ENCODE data around the gene SERTM2. TPM values are rescaled to one million over a fixed set of nuclear protein-coding genes. Genes with fewer than 3 reads are reported as not detected.

Gene SERTM2
- total RNA-seq (2021), result 0.18 to 0.41 TPM (median 0.37 TPM) in 3 replicates
- percentile 35 among the genes with signal in this experiment for Bru-seq, nascent RNA
- long read RNA-seq, experiment 1, result 0 reads
- long read RNA-seq, experiment 2, result 0 reads
- long read RNA-seq, experiment 3, result 0 reads

- ChIA-PET CTCF (interaction anchor here (1.0 kb wide), 1 partner anchor 63 kb away, joined by 5 read pairs; no protein-coding TSS in a partner anchor), POLR2A (no interaction called here)
- H3K27ac Mint-ChIP-seq, result peak within 1 kb of the TSS; percentile 52
- no peaks in the 10 kb centered on the region for H3K36me3 Mint-ChIP-seq
- peak within 1 kb of the TSS; percentile 20 for H3K4me3 Mint-ChIP-seq
- DNase-seq (ENCODE audit: low spot score) (peak; percentile 9), ATAC-seq (peak; percentile 94)
- TF ChIP-seq ZNF425 (CRISPR knock-in tag; conservative IDR thresholded peaks at IDR 0.05) (no peak), ZNF281 (CRISPR knock-in tag; IDR thresholded peaks at IDR 0.05) (no peak), TEAD4 (CRISPR knock-in tag; IDR thresholded peaks at IDR 0.05) (no peak), CREM (CRISPR knock-in tag; IDR thresholded peaks at IDR 0.05) (no peak), AR (CRISPR knock-in tag; IDR thresholded peaks at IDR 0.05) (no peak), MXD4 (CRISPR knock-in tag; IDR thresholded peaks at IDR 0.05; ENCODE audit: borderline replicate concordance) (no peak), FOXJ3 (CRISPR knock-in tag; IDR thresholded peaks at IDR 0.05; ENCODE audit: borderline replicate concordance) (no peak)
- H3K9me3 Mint-ChIP-seq, result no peaks in the 10 kb centered on the region; the same call in 1 of the 2 replicates
- H3K27me3 Mint-ChIP-seq (ENCODE audit: low read depth), result peaks cover 6% of the 10 kb centered on the region; the same call in 1 of the 2 replicates
- H3K4me1 Mint-ChIP-seq, result peaks cover 33% of the 10 kb centered on the region
Measured at GRCh38 chrX:111511477-111511876, at the start of gene SERTM2. Gene SERTM2, plus strand, starts transcription at chrX:111511645. Its CDS starts 7,213 bp downstream, at chrX:111518858.

- DNase-seq (ENCODE audit: low spot score) (no peak), ATAC-seq (peak; percentile 90)
- Mint-ChIP-seq H3K4me1 (peaks cover 24% of the 10 kb centered on the region), H3K36me3 (peaks cover 11% of the 10 kb centered on the region), H3K9me3 (peaks cover 14% of the 10 kb centered on the region), H3K27me3 (ENCODE audit: low read depth) (no peaks in the 10 kb centered on the region; the same call in none of the 2 replicates), H3K4me3 (peak overlapping the region; percentile 36; the same call in 1 of the 2 replicates), H3K27ac (peak overlapping the region; percentile 97)
- ChIA-PET CTCF (interaction anchor here (0.7 kb wide), 2 partner anchors 18 to 21 kb away, joined by 3 read pairs; no protein-coding TSS in a partner anchor), POLR2A (interaction anchor here (0.9 kb wide), 1 partner anchor 216 kb away, joined by 3 read pairs; no protein-coding TSS in a partner anchor)
- TF ChIP-seq FOXP1 (CRISPR knock-in tag; IDR thresholded peaks at IDR 0.05; ENCODE audit: borderline replicate concordance), result no peak
- no peak for TF ChIP-seq EMX1 (CRISPR knock-in tag; IDR thresholded peaks at IDR 0.05)
- TF ChIP-seq ATF2 (CRISPR knock-in tag; IDR thresholded peaks at IDR 0.05; ENCODE audit: borderline replicate concordance, low read depth), result no peak
- TF ChIP-seq ATF6 (CRISPR knock-in tag; IDR thresholded peaks at IDR 0.05), result no peak
- no peak for TF ChIP-seq PRRX2 (CRISPR knock-in tag; IDR thresholded peaks at IDR 0.05)
- TF ChIP-seq NR3C1 (CRISPR knock-in tag; conservative IDR thresholded peaks at IDR 0.05; ENCODE audit: low read depth), result no peak
- no peak for TF ChIP-seq GABPB1 (CRISPR knock-in tag; IDR thresholded peaks at IDR 0.05)
- no peak for TF ChIP-seq ESRRA (CRISPR knock-in tag; IDR thresholded peaks at IDR 0.05; ENCODE audit: borderline replicate concordance)
- TF ChIP-seq ATF1 (CRISPR knock-in tag; IDR thresholded peaks at IDR 0.05), result no peak
- TF ChIP-seq NR2C2 (CRISPR knock-in tag; IDR thresholded peaks at IDR 0.05), result no peak
- TF ChIP-seq ZNF396 (CRISPR knock-in tag; IDR thresholded peaks at IDR 0.05; ENCODE audit: borderline replicate concordance), result no peak
- no peak for TF ChIP-seq HMGXB4 (CRISPR knock-in tag; IDR thresholded peaks at IDR 0.05)
Measured at GRCh38 chrX:111465669-111466068, 45.8 kb upstream of the SERTM2 start.
